BLaER1 treated with 17β-estradiol and CSF1 and Interleukin-3, amounts not matched to agents 10 nM and 100 nM (cell line): ENCODE data around the gene SCNN1A.

ENCODE experiments used
- H3K27ac ChIP-seq, 11 experiments: shearing (Covaris generic); formaldehyde crosslinking; 2 replicates each; pipeline ENCODE4 v1.8.1; 2022
- H3K27me3 ChIP-seq, 11 experiments: shearing (Covaris generic); formaldehyde crosslinking; 2 replicates each; pipeline ENCODE4 v1.8.1; 2022
- H3K36me3 ChIP-seq, 11 experiments: shearing (Covaris generic); formaldehyde crosslinking; 2 replicates each; pipeline ENCODE4 v1.8.1; 2022
- H3K4me1 ChIP-seq, 10 experiments: shearing (Covaris generic); formaldehyde crosslinking; 2 replicates each; pipeline ENCODE4 v1.8.1; 2022
- H3K4me2 ChIP-seq, 11 experiments: shearing (Covaris generic); formaldehyde crosslinking; 2 replicates each; pipeline ENCODE4 v1.8.1; 2022
- H3K4me3 ChIP-seq, 10 experiments: shearing (Covaris generic); formaldehyde crosslinking; 2 replicates each; pipeline ENCODE4 v1.8.1; 2022
- H3K9ac ChIP-seq, 11 experiments: shearing (Covaris generic); formaldehyde crosslinking; 2 replicates each; pipeline ENCODE4 v1.8.1; 2022
- H3K9me3 ChIP-seq, 11 experiments: shearing (Covaris generic); formaldehyde crosslinking; replicated peaks in 1 of 11; 2 replicates each; pipeline ENCODE4 v1.8.1; 2022
- H4K20me1 ChIP-seq, 11 experiments: shearing (Covaris generic); formaldehyde crosslinking; 2 replicates each; pipeline ENCODE4 v1.8.1; 2022
- Cebpa-rat ChIP-seq, 11 experiments: shearing (Covaris generic); IDR thresholded peaks; 2 replicates each; pipeline ENCODE4 v1.8.1; 2022

The SCNN1A gene

GRCh38 chr12:6327229-6328041, 47.9 kb downstream of the SCNN1A start:
- Histone ChIP-seq H3K4me1 (peaks cover 97 to 100% (median 99%) of the 10 kb centered on the region in 10 experiments), H3K9me3 (no peaks in the 10 kb centered on the region), H3K27ac (peak overlapping the region in 5 of 11 experiments; percentile 10 to 50 (median 43); a peak in 7 of 22 replicates), H3K36me3 (peaks cover 49 to 76% (median 70%) of the 10 kb centered on the region in 11 experiments), H3K4me3 (peak overlapping the region in 1 of 10 experiments; percentile 26; a peak in 2 of 20 replicates), H3K9ac (peak overlapping the region in 8 of 11 experiments; percentile 5 to 53 (median 46); a peak in 11 of 22 replicates), H3K27me3 (no peaks in the 10 kb centered on the region; a peak in 1 of 22 replicates), H4K20me1 (peaks cover 72 to 97% (median 87%) of the 10 kb centered on the region in 11 experiments), H3K4me2 (peak overlapping the region; percentile 67 to 100 (median 98))
- TF ChIP-seq Cebpa-rat (IDR thresholded peaks at IDR 0.05): no peak

GRCh38 chr12:6326316-6327228, 48.8 kb downstream of the SCNN1A start:
- Histone ChIP-seq H3K4me1 (peaks cover 94 to 100% (median 98%) of the 10 kb centered on the region in 10 experiments), H3K9me3 (no peaks in the 10 kb centered on the region), H3K4me3 (no peak overlapping the region), H3K9ac (peak overlapping the region in 5 of 11 experiments; percentile 14 to 61 (median 52); a peak in 6 of 22 replicates), H4K20me1 (peaks cover 63 to 97% (median 78%) of the 10 kb centered on the region in 11 experiments), H3K36me3 (peaks cover 40 to 71% (median 65%) of the 10 kb centered on the region in 11 experiments), H3K4me2 (peak overlapping the region; percentile 42 to 100 (median 93); a peak in 20 of 22 replicates), H3K27ac (peak overlapping the region in 5 of 11 experiments; percentile 14 to 50 (median 17); a peak in 5 of 22 replicates), H3K27me3 (no peaks in the 10 kb centered on the region; a peak in 1 of 22 replicates)
- no peak for TF ChIP-seq Cebpa-rat (IDR thresholded peaks at IDR 0.05)

GRCh38 chr12:6324936-6325750, 50.2 kb downstream of the SCNN1A start:
- peak overlapping the region in 6 of 11 experiments; percentile 27 to 77 (median 58); a peak in 10 of 22 replicates for H3K27ac ChIP-seq

GRCh38 chr12:6323995-6324711, 51.2 kb downstream of the SCNN1A start:
- Histone ChIP-seq H3K4me3 (peak overlapping the region in 7 of 10 experiments; percentile 5 to 52 (median 20); a peak in 12 of 20 replicates), H3K9me3 (no peaks in the 10 kb centered on the region), H3K9ac (peak overlapping the region; percentile 51 to 74 (median 66); a peak in 21 of 22 replicates), H3K36me3 (peaks cover 18 to 53% (median 43%) of the 10 kb centered on the region in 11 experiments), H4K20me1 (peaks cover 39 to 95% (median 56%) of the 10 kb centered on the region in 11 experiments), H3K4me1 (peaks cover 72 to 96% (median 80%) of the 10 kb centered on the region in 10 experiments), H3K27me3 (no peaks in the 10 kb centered on the region), H3K27ac (peak overlapping the region; percentile 45 to 81 (median 71); a peak in 21 of 22 replicates), H3K4me2 (peak overlapping the region; percentile 85 to 100 (median 90))
- no peak for TF ChIP-seq Cebpa-rat (IDR thresholded peaks at IDR 0.05)

More at GRCh38 chr12:6324936-6325750, 50.2 kb downstream of the SCNN1A start:
- Histone ChIP-seq H3K4me1 (peaks cover 81 to 96% (median 84%) of the 10 kb centered on the region in 10 experiments), H3K9me3 (no peaks in the 10 kb centered on the region), H4K20me1 (peaks cover 49 to 95% (median 64%) of the 10 kb centered on the region in 11 experiments), H3K27me3 (no peaks in the 10 kb centered on the region), H3K9ac (peak overlapping the region in 10 of 11 experiments; percentile 27 to 68 (median 51); a peak in 14 of 22 replicates), H3K36me3 (peaks cover 27 to 63% (median 53%) of the 10 kb centered on the region in 11 experiments), H3K4me2 (peak overlapping the region; percentile 85 to 100 (median 90)), H3K4me3 (peak overlapping the region in 7 of 10 experiments; percentile 2 to 52 (median 10); a peak in 7 of 20 replicates)
- TF ChIP-seq Cebpa-rat (IDR thresholded peaks at IDR 0.05): no peak

DNA sequence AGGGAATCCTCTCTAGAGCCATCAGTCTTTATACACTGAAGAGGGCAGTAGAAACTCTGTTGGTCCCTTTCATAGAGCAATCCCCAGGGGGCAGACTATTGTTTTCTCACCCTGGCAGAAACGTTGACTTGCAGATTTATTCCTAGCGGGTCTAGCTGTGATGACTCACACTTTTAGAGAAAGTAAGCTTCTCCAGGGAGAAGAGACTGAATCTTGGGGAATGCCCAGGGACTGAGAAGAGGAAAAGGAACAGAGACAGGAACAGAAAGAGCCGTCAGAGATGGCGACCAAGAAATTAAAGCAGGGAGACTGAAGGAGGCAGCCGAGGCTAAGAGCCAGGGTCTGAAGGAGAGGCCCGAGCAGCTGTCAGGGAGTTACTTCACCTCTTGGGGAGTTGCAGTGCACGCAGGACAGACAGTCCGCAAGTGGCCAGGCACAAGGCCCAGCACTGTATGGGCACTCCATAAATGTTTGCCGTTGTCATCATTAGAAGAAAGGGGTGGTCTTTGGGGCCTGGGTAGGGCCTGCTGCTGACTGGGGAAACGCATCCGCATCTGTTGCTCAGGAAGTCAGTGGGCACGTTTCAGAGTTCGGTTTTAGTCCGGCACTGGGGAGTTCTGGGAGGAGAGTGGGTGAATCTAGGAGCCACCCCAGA, 51.9 kb downstream of the SCNN1A start:
- TF ChIP-seq Cebpa-rat (IDR thresholded peaks at IDR 0.05): no peak
- no peaks in the 10 kb centered on the region for H3K27me3 ChIP-seq
- H3K27ac ChIP-seq: peak overlapping the region; percentile 45 to 81 (median 71); a peak in 21 of 22 replicates
- peaks cover 32 to 94% (median 49%) of the 10 kb centered on the region in 11 experiments for H4K20me1 ChIP-seq
- H3K36me3 ChIP-seq: peaks cover 11 to 46% (median 36%) of the 10 kb centered on the region in 11 experiments
- H3K4me2 ChIP-seq: peak overlapping the region; percentile 72 to 100 (median 90)
- no peaks in the 10 kb centered on the region for H3K9me3 ChIP-seq
- H3K4me3 ChIP-seq: peak overlapping the region in 4 of 10 experiments; percentile 16 to 40 (median 20); a peak in 7 of 20 replicates
- H3K4me1 ChIP-seq: peaks cover 70 to 96% (median 80%) of the 10 kb centered on the region in 10 experiments
- peak overlapping the region; percentile 51 to 74 (median 66); a peak in 21 of 22 replicates for H3K9ac ChIP-seq

DNA sequence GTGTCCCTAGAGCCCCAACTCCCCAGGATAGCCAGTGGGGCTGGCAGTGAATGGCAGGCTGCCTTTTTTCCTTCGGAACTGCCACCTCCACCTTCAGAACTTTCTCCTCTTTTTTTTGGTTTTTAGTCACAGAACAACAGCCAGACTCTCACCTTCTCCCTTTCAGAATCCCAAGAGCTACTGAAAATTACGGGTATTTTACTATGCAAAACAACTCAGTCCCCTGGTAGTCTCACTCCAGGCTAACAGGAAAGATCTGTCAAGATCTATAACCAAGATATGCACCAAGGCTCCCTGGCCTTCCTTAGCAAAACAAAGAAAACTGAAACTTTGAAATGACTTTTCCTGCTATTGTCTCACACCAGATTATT, 52.4 kb downstream of the SCNN1A start:
- Histone ChIP-seq H3K9me3 (no peaks in the 10 kb centered on the region), H3K4me3 (no peak overlapping the region), H3K4me1 (peaks cover 69 to 96% (median 80%) of the 10 kb centered on the region in 10 experiments), H3K36me3 (peaks cover 6 to 41% (median 31%) of the 10 kb centered on the region in 11 experiments), H3K27ac (peak overlapping the region in 10 of 11 experiments; percentile 58 to 81 (median 72); a peak in 19 of 22 replicates), H4K20me1 (peaks cover 27 to 93% (median 44%) of the 10 kb centered on the region in 11 experiments), H3K9ac (peak overlapping the region in 10 of 11 experiments; percentile 1 to 74 (median 66); a peak in 15 of 22 replicates), H3K4me2 (peak overlapping the region; percentile 72 to 100 (median 90)), H3K27me3 (no peaks in the 10 kb centered on the region)
- TF ChIP-seq Cebpa-rat (IDR thresholded peaks at IDR 0.05): no peak
